DOHH2 (cell line): ENCODE results near the gene VWA3B.
A peak's percentile ranks its signal among the peaks of the same experiment; 100 is the strongest.

Experiments
- H3F3A ChIP-seq: fragments of 200-600 bp; sonication (generic), shearing (Covaris generic); 2 replicates; pipeline ENCODE4 v1.6.0; 2016; ENCODE audit warnings: antibody characterized with exemption, mild to moderate bottlenecking; ENCODE audit not compliant: control insufficient read depth, insufficient read depth
- H3K27ac ChIP-seq: fragments of 200-600 bp; sonication (generic); 2 replicates; pipeline ENCODE4 v1.5.1; 2014; ENCODE audit warnings: low read depth, mild to moderate bottlenecking, low read length, moderate library complexity
- H3K27me3 ChIP-seq: fragments of 200-600 bp; sonication (generic); 2 replicates; pipeline ENCODE4 v1.6.1; 2014; ENCODE audit warnings: mild to moderate bottlenecking, low read length, mixed read lengths; ENCODE audit not compliant: control insufficient read depth
- H3K36me3 ChIP-seq: fragments of 200-600 bp; sonication (generic); 2 replicates; pipeline ENCODE4 v1.6.1; 2014; ENCODE audit warnings: mild to moderate bottlenecking, low read length, moderate library complexity, mixed read lengths; ENCODE audit not compliant: control insufficient read depth
- H3K4me1 ChIP-seq: fragments of 200-600 bp; sonication (generic); 2 replicates; pipeline ENCODE4 v1.6.1; 2014; ENCODE audit warnings: mild to moderate bottlenecking, low read length, mixed read lengths; ENCODE audit not compliant: control insufficient read depth
- H3K4me2 ChIP-seq: fragments of 200-600 bp; sonication (generic); 2 replicates; pipeline ENCODE4 v1.6.0; 2014; ENCODE audit warnings: mild to moderate bottlenecking, low read length, moderate library complexity
- H3K4me3 ChIP-seq: fragments of 200-600 bp; sonication (generic); 2 replicates; pipeline ENCODE4 v1.5.1; 2014; ENCODE audit warnings: mild to moderate bottlenecking, low read length, mixed read lengths
- H3K79me2 ChIP-seq: fragments of 200-600 bp; sonication (generic); 2 replicates; pipeline ENCODE4 v1.6.1; 2014; ENCODE audit warnings: mild to moderate bottlenecking, low read length, mixed read lengths; ENCODE audit not compliant: control insufficient read depth
- H3K9me2 ChIP-seq: fragments of 200-600 bp; sonication (generic); replicated peaks from 2 replicates; pipeline ENCODE4 v1.6.1; 2014; ENCODE audit warnings: mild to moderate bottlenecking, low read length, mixed read lengths; ENCODE audit not compliant: control insufficient read depth
- H3K9me3 ChIP-seq: fragments of 200-600 bp; sonication (generic); 2 replicates; pipeline ENCODE4 v1.6.1; 2014; ENCODE audit warnings: antibody characterized with exemption, low read length, mixed read lengths; ENCODE audit not compliant: control insufficient read depth, insufficient read depth
- H4K20me1 ChIP-seq: fragments of 200-600 bp; sonication (generic); 2 replicates; pipeline ENCODE4 v1.6.0; 2014; ENCODE audit warnings: low read depth, mild to moderate bottlenecking, antibody characterized with exemption, low read length, moderate library complexity; ENCODE audit not compliant: control insufficient read depth, insufficient read depth
- EZH2phosphoT487 ChIP-seq: fragments of 200-600 bp; sonication (generic); IDR thresholded peaks from 2 replicates; pipeline ENCODE4 v1.6.1; 2017; ENCODE audit warnings: borderline replicate concordance, mild to moderate bottlenecking, antibody characterized with exemption, low read length, moderate library complexity, mixed read lengths
- TF ChIP-seq, protein P1 (sequence below): fragments of 200-600 bp; sonication (generic); IDR thresholded peaks from one replicate; pipeline ENCODE4 v1.5.1; 2014; ENCODE audit warnings: antibody characterized with exemption, mild to moderate bottlenecking, low read depth, low read length; ENCODE audit not compliant: poor library complexity, severe bottlenecking

VWA3B gene

GRCh38 chr2:98122524-98122923 lies 35.6 kb downstream of the VWA3B start:
- H3K4me3 ChIP-seq = no peak overlapping the region
- H3K36me3 ChIP-seq = no peaks in the 10 kb centered on the region
- H3K27me3 ChIP-seq = no peaks in the 10 kb centered on the region
- TF ChIP-seq, protein P1, sequence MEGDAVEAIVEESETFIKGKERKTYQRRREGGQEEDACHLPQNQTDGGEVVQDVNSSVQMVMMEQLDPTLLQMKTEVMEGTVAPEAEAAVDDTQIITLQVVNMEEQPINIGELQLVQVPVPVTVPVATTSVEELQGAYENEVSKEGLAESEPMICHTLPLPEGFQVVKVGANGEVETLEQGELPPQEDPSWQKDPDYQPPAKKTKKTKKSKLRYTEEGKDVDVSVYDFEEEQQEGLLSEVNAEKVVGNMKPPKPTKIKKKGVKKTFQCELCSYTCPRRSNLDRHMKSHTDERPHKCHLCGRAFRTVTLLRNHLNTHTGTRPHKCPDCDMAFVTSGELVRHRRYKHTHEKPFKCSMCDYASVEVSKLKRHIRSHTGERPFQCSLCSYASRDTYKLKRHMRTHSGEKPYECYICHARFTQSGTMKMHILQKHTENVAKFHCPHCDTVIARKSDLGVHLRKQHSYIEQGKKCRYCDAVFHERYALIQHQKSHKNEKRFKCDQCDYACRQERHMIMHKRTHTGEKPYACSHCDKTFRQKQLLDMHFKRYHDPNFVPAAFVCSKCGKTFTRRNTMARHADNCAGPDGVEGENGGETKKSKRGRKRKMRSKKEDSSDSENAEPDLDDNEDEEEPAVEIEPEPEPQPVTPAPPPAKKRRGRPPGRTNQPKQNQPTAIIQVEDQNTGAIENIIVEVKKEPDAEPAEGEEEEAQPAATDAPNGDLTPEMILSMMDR = no peak
- TF ChIP-seq EZH2phosphoT487 = no peak
- no peaks in the 10 kb centered on the region for H3F3A ChIP-seq
- H3K9me2 ChIP-seq = no peaks in the 10 kb centered on the region
- H3K27ac ChIP-seq = no peak overlapping the region
- peaks cover 13% of the 10 kb centered on the region for H3K4me1 ChIP-seq
- H3K4me2 ChIP-seq = no peak overlapping the region
- no peaks in the 10 kb centered on the region for H3K79me2 ChIP-seq
- H3K9me3 ChIP-seq = no peaks in the 10 kb centered on the region
- H4K20me1 ChIP-seq = no peaks in the 10 kb centered on the region

DNA sequence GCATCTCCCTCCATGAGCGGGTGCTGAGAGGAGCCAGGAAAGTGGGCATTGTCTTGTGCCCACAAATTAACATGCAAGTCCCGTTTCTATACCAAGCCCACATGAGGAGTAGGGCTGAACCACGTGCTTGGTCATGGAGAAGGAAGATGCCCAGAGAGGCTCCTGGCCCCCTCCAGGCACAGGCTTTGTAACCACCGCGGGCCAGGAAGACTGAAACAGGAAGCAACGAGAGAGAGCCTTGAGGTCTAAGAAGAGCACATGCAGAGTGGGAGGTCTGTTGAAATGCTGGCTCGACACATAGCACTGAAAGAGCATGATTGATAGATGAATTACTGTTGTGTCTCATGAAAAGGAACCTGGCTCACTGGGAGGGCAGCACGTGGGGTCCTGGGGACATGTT lies 36.3 kb downstream of the VWA3B start:
- H3K36me3 ChIP-seq = no peaks in the 10 kb centered on the region
- H3K27me3 ChIP-seq = no peaks in the 10 kb centered on the region
- H3K4me2 ChIP-seq = peak overlapping the region; percentile 24
- TF ChIP-seq, protein P1 = no peak
- no peak for TF ChIP-seq EZH2phosphoT487
- H3K9me2 ChIP-seq = no peaks in the 10 kb centered on the region
- H4K20me1 ChIP-seq = no peaks in the 10 kb centered on the region
- H3F3A ChIP-seq = no peaks in the 10 kb centered on the region
- H3K79me2 ChIP-seq = no peaks in the 10 kb centered on the region
- H3K4me1 ChIP-seq = peaks cover 13% of the 10 kb centered on the region
- H3K27ac ChIP-seq = no peak overlapping the region
- H3K4me3 ChIP-seq = no peak overlapping the region
- no peaks in the 10 kb centered on the region for H3K9me3 ChIP-seq

- Histone ChIP-seq H4K20me1 (no peaks in the 10 kb centered on the region), H3K9me3 (no peaks in the 10 kb centered on the region), H3K79me2 (no peaks in the 10 kb centered on the region), H3K4me2 (no peak overlapping the region), H3K36me3 (no peaks in the 10 kb centered on the region), H3K4me1 (peaks cover 13% of the 10 kb centered on the region), H3K4me3 (no peak overlapping the region), H3K27ac (no peak overlapping the region), H3F3A (no peaks in the 10 kb centered on the region), H3K9me2 (no peaks in the 10 kb centered on the region), H3K27me3 (no peaks in the 10 kb centered on the region; the same call in 1 of the 2 replicates)
- no peak for TF ChIP-seq EZH2phosphoT487
- TF ChIP-seq, protein P1 = no peak
Observed at GRCh38 chr2:98126061-98126460, 39.1 kb downstream of the VWA3B start.
